HG03060 (cell line): ENCODE measurements around the gene NXT1.

ENCODE experiments used
- ATAC-seq: cut with Tn5 transposase; IDR thresholded peaks from one replicate; pipeline ENCODE4 v1.9.1; 2021; ENCODE audit warnings: low read depth, moderate number of reproducible peaks; ENCODE audit not compliant: unreplicated experiment

The NXT1 gene

DNA sequence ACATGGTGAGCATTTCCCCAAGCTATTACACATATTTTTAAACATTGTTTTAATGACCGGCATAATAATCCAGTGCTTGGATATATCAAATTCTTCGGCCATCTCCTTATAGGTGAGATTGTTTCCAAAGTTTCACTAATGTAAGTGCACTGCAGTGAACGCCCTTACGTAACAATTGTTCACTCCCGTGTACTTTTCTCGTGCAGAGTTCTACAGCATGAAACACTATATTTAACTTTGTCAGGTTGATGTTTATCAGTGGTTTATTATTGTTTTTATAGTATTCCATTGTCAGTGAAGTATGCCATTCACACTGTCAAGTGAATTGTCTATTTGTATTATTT, 7.9 kb downstream of the NXT1 start:
- ATAC-seq, result no peak

- ATAC-seq, result no peak
Measured at GRCh38 chr20:23358923-23359593, 8.5 kb downstream of the NXT1 start.

DNA sequence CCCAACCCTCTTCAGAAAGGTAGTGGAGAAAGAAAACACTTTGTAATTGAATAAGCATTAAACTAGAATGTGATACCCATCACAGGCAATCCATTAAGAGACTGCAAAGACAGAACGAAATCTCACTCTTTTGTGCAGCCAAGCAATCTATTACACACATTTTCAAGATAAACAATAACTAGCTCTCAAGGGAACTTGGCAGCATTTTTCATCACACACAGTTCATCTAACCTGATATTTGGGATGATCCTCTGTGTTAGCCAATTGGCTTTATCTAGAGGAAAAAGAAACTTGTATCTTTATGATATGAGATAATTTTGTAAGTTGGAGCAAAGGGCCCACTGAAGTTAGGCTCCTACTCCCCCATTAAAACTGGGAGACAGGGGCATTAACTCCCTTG, 9.9 kb downstream of the NXT1 start:
- no peak for ATAC-seq

- no peak for ATAC-seq
Measured at GRCh38 chr20:23361119-23361475, 10.5 kb downstream of the NXT1 start.

- ATAC-seq, result peak; percentile 42
Measured at GRCh38 chr20:23361476-23362391, 11.1 kb downstream of the NXT1 start, which contains the start of gene GZF1. GZF1 (plus strand) TSS chr20:23362182; CDS start chr20:23364384, 2,202 bp downstream.

DNA sequence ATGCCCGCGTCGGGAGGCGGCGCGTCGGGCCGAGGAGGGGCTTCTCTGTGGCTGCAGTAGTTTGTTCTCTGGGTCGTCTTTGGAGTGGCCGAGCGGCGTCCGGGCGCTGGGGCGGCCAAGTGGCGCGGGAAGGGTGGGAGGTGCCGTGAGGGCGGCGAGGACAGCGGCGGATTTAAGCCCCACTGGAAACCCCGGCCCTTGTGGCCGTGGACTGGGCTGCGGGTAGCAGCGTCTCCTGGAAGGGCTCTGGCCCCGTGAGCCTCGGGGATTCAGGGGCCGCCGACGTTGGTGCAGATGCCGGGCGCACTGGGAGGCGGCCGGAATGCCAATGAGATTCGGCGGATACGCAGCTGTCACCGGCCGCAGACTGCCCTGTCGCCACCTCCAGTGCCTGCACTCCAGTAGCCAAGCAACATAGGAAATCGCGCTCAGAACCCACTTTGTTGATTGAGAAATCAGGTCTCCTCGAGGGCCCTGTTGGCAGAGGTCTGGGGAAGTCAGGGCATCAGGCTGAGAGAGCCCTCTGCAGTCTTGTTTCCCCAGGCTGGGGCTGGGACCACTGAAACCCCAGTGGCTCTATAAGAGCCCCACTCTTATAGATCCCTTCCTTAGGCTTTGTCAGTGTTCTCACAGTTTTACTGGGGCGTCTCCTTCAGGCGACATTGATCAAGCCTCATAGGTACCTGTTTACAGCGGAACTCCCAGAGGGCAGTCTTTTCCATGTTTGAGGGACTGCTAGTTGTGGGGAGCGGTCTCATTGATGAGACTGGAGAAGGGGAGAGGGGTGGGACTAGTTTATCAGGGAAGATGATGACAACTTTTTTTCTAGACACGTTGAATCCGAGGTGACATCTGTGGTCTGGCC, 12.0 kb downstream of the NXT1 start:
- ATAC-seq, result no peak

DNA sequence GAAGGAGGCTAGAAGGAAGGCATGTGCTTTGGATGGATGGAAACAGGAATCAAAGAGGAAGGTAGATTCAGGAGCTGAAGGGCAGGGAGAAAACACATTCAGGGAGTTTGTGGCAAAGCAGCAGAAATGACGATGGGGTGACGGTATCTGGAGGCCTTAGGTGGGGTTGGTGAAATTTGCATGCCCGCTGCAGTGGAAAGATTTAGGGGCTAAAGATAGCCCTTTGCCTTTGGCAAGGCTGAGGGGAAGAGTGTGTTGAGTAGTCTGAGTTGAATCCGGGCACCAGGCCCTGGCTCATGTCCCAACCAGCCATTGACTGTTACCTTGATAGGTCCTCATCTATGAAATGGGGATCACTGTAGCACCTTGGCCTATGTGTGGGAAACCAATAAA, 12.7 kb downstream of the NXT1 start:
- no peak for ATAC-seq

DNA sequence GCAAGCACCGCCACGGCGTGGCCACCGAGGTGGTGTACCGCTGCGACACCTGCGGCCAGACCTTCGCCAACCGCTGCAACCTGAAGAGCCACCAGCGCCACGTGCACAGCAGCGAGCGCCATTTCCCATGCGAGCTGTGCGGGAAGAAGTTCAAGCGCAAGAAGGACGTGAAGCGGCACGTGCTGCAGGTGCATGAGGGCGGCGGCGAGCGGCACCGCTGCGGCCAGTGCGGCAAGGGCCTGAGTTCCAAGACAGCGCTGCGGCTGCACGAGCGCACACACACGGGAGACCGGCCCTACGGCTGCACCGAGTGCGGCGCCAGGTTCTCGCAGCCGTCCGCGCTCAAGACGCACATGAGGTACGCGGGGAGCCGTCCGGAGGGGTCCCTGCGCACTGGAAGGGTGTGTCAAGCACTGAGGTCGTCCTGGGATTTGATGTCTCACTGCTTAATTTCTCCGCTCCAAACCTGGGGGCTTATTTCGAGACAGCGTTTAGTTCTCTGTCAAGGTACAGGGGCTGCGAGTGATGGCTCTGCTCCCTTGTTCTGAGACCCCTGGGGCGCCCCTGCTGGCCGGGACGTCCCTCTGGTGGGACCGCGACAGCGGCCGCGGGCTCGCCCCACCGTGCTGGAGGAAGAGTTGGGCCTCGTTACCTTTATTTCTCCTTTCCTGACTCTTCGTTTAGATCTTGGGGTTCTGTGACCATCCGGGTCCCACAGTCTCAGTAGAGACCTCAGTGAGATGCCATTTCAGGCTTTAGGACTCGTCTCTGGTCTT, 15.0 kb downstream of the NXT1 start:
- no peak for ATAC-seq

DNA sequence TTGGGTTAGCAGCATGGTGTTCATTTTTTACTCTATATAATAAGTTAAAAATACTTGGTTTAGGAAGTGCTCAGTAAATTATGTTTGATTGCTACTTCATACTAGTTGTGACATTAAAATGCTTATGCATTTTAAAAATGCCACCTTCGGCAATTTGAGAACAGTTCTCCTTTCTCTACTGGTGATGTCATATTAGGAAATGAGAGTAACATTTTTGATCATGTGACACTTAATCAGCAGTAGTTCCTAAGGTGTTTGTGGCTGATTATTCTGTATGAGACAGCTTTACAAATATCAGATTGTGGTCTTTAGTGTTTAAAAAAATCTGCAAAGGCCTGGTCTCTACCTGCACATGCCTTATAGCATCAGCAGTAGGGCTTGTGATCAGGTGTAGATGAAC, 15.8 kb downstream of the NXT1 start:
- no peak for ATAC-seq

GRCh38 chr20:23367770-23368169, 17.2 kb downstream of the NXT1 start:
- no peak for ATAC-seq

DNA sequence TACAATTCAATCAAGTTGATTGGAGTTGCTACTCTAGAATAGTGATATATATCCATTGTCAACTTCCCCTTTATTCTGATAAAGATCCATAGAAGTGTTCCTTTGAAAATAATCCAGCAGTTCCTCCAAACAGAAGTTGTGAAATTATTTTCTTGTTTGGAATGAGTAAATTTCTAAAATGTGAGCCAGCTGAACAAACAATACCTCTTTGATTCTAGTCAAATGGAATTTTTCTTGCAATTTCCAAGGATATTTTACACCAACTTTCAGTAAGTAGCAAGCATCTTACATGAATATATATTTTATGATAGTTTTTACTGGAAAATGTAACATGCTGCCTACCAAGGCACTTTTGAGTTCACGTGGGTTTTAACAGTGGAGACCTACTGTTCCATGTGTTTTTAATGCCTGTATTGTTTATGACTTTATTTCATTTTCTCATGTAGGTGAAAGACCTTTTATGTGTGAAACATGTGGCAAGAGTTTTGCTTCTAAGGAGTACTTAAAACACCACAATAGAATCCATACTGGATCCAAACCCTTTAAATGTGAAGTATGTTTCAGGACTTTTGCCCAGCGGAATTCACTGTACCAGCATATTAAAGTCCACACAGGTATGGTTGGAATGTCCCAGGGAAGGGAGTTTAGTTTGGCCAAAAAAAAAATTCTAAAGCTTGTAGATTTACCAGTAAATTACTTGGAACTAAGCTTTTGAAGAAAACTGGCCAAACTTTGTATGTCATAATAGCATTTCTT, 17.9 kb downstream of the NXT1 start:
- no peak for ATAC-seq

- no peak for ATAC-seq
Measured at GRCh38 chr20:23369072-23369823, 18.7 kb downstream of the NXT1 start.

GRCh38 chr20:23370274-23370673, 19.7 kb downstream of the NXT1 start:
- no peak for ATAC-seq

- no peak for ATAC-seq
Measured at GRCh38 chr20:23370873-23371272, 20.3 kb downstream of the NXT1 start.

DNA sequence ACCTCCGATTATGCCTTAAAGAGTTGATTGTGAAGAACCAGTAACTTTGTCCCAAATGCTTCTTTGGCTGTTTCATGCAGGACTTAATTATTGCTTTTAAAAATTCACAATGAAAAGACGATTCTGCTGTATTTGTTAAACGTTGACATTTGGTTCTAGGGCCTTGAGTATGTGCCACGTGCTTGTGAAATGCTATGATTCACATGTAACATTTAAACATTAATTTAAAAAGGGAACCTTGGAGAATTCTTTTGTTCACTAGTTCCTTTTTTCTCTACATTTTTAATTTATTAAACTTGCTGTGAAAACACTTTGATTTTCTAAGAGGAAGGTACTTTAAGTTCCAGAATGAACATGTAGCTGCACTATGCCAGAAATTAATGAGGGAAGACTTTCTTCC, 20.9 kb downstream of the NXT1 start:
- no peak for ATAC-seq

- no peak for ATAC-seq
Measured at GRCh38 chr20:23374441-23374840, 23.9 kb downstream of the NXT1 start.

GRCh38 chr20:23375827-23376226, 25.2 kb downstream of the NXT1 start:
- ATAC-seq, result no peak

- ATAC-seq, result no peak
Measured at GRCh38 chr20:23379772-23380171, 29.2 kb downstream of the NXT1 start.

DNA sequence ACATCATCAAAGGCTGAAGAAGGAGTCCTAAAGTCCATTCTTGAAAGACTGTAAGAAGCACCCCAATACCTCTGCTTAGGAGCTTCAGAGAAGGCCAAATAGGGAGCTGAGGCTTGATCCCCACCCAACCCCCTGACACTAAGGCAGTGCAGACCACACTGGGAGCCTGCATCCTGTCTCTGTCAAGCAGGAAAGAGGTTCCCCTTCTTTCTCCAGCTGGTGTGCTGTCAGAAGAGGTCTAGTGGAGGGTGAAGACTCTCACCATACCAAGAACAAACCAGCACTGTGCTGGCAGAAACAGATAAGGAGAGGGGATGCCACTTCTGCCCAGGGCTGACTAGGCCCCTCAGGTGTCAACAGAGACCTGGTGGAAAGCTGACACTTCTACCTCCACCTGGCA, 31.3 kb downstream of the NXT1 start:
- ATAC-seq, result no peak
